Renal cortex interstitium (tissue), 11 donors: ENCODE measurements around the gene SUPT5H. TPM values are rescaled to one million over a fixed set of nuclear protein-coding genes. Genes with fewer than 3 reads are reported as not detected.

Experiments
- DNase-seq, 11 donors: peaks; one replicate each; pipeline ENCODE4 v3.0.0-alpha.2; 2013; ENCODE audit warnings: low read depth in 9 of 11, low spot score in 4 of 11; ENCODE audit errors: extremely low read depth in 1 of 11
- polyA plus RNA-seq, 3 donors: library from polyadenylated mRNA; unstranded; fragments of 120-200 nt; gene quantifications; one replicate each; pipeline ENCODE4 v1.2.1, GENCODE V29; 2013; ENCODE audit not compliant: insufficient read length in 3 of 3

The SUPT5H gene
- polyA plus RNA-seq, 3 donors = 147 to 151 (median 147) TPM

DNA sequence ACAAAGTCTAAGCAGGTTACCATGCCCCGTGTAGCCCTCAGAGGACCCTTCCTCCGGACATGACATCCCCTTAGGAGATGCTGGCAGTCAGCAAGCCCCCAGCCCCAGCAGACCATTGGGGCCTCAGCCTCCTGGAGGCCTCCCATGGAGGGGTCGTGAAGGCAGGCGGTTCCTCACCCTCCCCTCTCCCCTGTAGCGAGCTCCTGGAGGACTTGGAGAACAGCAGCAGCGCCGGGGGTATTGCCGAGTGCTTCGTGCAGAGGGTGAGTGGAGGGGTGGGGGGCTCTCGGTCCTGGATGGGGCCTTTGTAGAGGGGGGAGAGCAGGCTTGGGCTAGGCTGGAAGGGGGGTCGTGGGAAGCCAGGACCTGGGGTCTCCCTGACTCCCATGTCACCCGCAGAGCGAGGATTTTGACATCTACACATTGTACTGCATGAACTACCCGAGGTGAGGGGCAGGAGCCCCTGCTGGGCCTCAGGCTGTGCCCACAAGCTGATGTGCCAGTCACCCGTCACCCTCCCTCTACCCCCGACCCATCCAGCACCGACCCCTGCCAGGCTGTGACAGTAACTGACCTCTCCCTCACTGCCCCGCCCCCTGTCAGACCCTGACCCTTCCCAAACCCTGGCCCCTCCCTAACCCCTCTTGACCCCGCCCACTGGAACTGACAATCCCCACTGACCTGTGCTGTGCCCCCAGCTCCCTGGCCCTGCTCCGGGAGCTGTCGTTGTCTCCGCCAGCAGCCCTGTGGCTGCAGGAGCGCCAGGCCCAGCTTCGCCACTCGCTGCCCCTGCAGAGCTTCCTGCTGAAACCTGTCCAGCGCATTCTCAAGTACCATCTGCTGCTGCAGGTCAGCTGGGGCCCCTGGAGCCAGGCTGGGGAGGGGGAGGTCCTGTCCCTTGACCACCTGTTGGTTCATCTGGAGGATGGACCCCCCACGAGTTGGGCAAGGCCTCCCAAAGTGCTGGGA is 28.9 kb upstream of the SUPT5H start:
- no peak for DNase-seq

- DNase-seq = no peak
These were observed 27.8 kb upstream of the SUPT5H start for GRCh38 chr19:39417463-39418181.

DNA sequence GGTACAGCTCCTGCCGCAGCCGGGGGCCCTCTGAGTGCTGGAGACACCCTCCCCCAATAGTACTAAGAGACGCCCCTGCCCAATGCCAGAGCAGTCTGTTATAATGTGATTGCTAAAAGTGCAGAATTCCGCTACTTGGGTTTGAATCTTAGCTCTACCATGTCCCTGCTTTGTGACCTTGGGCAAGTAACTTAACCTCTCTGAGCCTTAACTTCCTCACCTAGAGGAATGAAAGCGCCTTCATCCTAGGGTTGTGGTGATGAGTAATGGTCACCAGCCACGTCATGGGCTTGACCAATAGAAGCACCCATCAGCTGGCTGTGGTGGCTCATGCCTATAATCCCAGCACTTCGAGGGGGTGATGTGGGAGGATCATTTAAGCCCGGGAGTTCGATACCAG is 26.4 kb upstream of the SUPT5H start:
- no peak for DNase-seq

DNA sequence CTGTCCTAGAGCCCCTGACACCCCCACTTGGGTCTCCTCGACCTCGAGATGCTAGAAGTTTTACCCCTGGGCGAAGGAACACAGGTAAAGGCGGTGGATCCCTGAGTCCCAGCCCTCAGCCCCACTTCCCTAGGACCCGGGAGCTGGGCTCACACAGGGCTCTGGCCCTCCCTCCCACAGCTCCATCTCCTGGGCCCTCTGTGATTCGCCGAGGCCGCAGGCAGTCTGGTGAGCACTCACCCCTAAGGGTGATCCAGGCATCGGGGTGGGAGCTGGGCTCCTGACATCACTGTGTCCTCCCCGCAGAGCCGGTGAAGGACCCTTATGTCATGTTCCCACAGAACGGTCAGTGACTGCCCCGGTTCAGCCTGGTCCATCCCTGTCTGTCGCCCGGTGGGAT is 24.6 kb upstream of the SUPT5H start:
- DNase-seq = no peak

DNA sequence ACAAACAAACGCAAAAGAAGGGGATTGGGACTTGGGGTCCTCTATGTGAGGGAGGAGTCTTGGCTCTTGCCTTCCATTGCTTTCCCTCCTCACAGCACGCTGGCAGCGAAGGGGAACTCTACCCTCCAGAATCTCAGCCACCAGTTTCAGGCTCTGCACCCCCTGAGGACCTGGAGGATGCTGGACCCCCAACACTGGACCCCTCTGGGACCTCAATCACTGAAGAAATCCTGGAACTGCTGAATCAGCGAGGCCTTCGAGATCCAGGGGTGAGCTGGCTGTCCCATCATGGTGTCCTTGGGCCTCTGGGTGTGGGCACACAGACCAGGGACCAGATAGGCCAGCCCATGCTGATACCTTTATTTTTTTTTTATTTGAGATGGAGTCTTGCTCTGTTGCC is 23.4 kb upstream of the SUPT5H start:
- DNase-seq = no peak

DNA sequence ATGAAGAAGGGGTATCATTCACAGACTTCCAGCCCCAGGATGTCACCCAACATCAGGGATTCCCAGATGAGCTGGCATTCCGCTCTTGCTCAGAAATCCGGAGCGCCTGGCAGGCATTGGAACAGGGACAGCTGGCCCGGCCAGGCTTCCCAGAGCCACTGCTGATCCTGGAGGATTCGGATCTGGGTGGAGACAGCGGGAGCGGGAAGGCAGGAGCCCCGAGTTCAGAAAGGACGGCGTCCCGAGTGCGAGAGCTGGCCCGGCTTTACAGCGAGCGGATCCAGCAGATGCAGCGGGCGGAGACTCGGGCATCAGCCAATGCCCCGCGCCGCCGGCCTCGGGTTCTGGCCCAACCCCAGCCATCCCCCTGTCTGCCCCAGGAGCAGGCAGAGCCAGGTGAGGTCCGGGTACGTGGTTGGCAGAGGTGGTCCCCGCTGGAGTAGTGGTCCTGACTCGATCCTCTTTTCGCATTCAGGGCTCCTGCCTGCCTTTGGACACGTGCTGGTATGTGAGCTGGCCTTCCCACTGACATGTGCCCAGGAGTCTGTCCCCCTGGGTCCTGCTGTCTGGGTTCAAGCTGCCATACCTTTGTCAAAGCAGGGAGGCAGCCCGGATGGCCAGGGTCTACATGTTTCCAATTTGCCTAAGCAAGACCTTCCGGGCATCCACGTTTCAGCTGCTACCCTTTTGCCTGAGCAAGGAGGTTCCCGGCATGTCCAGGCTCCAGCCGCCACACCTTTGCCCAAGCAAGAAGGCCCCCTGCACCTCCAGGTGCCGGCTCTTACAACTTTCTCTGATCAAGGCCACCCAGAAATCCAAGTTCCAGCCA is 21.9 kb upstream of the SUPT5H start:
- DNase-seq = no peak

DNA sequence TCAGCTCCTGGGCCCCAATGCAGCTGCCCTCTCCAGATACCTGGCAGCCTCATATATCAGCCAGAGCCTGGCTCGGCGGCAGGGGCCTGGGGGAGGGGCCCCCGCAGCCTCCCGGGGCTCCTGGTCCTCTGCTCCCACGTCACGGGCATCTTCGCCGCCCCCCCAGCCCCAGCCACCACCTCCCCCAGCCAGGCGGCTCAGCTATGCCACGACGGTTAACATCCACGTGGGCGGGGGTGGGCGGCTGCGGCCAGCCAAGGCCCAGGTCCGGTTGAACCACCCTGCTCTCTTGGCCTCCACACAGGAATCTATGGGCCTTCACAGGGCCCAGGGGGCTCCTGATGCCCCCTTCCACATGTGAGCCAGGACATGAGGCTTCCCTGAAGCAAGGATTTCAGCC is 20.4 kb upstream of the SUPT5H start:
- no peak for DNase-seq

GRCh38 chr19:39425744-39426143 is 19.6 kb upstream of the SUPT5H start:
- no peak for DNase-seq

DNA sequence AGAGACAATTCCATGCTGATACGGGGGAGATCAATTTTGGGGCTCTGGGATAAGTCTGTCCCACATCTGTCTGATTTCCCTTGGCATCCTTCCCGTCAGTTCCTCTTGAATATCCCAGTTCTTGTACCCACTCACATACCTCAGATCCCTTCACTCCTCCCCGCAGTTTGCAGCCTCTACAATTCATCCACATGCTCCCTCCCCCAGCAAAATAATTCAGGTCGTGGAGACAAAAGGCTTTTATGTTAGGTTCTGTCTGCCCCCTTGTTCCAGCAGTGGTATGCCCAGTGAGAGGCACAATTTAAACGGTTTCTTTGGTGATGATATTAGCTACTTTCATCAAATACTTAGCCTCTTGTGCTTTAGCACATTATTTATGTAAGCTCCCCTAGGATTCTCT is 19.2 kb upstream of the SUPT5H start:
- no peak for DNase-seq

DNA sequence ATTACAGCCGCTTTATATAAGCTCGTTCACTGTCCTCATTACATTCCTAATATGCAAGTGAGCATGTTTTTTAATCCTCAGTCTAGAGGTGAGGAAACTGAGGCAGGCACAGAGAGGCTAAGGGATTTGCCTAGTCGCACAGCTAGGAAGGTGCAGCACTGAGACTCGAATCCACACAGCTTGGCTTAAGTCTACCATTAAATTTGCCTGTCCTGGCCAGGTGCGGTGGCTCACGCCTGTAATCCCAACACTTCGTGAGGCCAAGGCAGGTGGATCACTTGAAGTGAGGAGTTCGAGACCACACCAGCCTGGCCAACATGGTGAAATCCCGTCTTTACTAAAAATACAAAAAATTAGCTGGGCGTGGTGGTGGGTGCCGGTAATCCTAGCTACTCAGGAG is 17.7 kb upstream of the SUPT5H start:
- DNase-seq = no peak

DNA sequence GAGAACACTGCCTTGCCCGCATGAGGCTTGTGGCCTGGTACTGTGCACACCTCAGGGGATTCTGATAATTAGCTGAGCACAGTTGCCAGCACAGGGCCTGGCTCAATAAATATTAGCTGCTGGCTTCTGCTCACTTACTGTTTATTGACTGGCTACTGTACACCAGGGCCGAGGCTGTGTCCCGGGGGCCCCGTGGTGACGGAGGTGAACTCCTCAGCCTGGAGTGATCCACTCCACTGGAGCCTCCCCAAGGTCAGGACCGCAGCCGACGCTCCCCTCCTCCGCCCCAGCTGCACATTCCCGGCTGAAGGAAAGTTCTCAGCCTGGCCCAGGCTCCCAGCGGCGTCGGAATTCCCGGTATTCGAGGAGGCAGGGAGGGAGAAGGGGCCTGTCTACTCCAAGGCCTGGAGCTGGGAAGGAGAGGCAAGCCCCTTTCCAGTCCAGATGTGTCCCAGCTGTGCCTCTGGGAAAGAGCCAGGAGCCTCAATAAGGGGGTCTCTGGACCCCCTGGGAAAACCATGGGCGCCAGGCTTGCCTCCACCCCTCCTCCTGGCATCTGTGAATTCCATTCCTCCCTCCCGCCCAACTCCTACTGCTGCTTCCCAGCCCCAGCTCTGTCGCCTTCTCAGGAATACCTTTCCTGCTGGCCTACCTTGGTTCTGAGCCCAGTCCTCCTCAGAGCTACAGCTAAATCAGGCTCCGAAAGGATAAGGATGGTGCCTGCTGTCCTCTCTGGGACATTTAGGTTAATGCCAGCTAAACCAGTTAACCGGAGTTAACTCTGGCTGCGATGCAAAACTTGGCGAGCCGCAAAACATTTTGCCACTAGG is 16.9 kb upstream of the SUPT5H start:
- peak in 10 of 11 donors; percentile 74 to 91 (median 84) for DNase-seq

- no peak for DNase-seq
These were observed 14.4 kb upstream of the SUPT5H start for GRCh38 chr19:39430675-39431593.

DNA sequence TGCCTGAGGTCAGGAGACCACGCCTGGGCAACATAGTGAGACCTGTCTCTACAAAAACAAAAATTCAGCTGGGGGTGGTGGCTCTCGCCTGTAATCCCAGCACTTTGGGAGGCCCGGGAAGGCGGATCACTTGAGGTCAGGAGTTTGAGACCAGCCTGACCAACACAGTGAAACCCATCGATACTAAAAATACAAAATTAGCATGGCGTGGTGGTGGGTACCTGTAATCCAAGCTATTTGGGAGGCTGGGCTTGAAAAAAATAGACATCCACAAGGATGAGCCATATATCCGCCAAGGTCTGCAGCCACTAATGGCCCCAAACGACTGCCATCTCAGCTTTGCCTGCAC is 12.7 kb upstream of the SUPT5H start:
- no peak for DNase-seq

DNA sequence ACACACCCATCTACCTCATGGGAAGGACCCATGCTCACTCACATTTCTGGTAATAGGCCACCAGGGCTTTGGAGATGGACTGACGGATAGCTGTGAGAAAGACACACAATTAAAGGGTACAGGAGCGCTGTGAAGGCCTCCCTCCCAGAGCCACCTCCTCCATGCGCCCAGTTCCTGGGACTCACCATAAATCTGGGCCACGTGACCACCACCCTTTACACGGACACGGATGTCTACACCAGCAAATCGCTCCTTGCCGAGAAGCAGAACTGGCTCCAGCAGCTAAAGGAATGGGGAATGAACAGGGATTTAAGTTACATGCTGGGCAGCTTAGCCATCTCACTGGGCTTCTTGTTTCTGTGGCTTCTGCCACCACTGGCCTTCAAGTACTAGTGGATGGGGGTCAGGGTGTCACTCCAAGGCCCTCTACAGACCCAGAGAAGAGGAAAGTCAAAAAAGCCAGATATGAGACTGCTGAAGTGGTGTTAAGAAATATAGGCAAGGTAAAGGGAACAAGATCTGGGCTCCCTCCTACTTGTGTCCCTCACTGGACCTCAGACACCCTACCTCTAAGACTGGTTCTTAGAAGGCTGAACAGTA is 11.8 kb upstream of the SUPT5H start:
- no peak for DNase-seq

DNA sequence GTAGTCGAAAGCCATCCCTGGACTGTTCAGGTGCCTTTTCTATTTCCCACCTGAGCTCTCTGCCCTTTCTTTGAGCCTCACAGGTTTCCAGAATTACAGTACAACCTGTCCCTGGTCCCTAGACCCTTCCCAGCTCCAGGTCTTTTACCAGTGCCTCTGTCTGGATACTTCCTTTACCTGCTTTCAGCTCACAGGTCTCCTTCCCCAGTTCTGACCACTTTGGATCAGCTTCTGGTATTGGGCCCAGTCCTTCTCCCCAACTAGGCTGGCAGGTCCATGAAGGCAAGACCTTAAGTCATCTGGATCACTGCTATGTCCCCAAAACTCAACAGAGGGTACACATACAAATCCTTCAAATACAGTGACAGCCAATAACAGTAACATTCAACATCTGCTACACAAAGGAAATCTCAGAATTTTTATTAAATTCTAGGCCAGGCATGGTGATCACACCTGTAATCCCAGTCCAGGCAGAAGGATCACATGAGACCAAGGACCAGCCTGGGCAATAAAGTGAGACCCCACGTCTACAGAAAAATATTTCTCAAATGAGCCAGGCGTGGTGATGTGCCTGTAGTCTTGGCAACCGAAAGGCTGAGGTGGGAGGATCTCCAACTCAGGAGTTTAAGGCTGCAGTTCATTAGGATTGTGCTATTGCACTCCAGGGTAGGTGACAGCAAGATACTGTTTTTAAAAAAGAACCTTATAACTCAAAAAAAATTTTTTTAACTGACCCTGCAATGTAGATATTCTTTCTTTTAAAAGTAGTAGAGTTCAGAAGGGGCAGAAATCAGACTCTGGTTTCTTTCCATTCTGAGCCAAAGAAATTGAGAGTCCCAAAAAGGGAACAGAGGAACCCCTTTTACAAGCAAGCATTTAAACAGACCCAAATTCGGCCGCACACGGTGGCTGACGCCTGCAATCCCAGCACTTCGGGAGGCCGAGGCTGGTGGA is 11.0 kb upstream of the SUPT5H start:
- DNase-seq = no peak
